ENCODE measurements around the gene NR1H2.
"Not testable (repeated sequence)": the region's sequence is repeated elsewhere in the genome, so short reads cannot be mapped to it uniquely, and the experiment has no call there.

The NR1H2 gene

DNA sequence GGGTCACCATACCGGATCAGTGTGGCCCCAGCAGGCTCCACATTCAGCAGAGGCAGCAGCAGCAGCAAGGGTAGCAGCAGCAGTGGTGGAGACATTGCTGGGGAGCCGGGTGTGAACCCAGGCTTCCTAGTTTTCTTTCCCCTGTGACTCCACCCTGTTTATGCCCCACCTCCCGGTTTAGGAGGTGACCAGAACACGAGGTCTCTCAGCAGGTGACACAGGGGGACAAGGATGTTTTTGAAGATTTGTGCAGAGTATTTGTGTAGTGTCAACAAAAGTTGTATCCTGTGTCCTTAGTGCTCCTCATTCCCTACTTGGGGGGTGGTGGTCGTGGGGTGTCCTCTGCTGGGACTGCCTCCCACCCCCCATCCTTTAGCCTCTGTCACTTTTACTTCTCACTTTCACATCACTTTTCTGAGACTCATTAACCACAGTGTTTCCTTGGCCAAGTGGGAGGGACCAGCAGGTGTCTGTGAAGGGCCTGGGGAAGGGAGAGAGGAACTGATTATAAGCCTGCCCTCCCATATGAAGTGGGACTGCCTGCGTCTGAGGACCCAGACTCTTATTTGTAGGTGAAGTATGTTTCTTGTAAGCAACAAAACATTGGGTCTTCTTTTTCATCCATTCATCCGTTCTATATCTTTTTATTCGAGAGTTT, 31.5 kb upstream of the NR1H2 start:
- peak overlapping the region in 1 of 2 donors; percentile 48 for H3K4me3 ChIP-seq (ENCODE audit: low read length in 2 of 2)
- no peaks in the 10 kb centered on the region for H3K27me3 ChIP-seq (ENCODE audit: control insufficient read depth in 2 of 2, insufficient read depth in 2 of 2, low read length in 2 of 2)
- H3K4me1 ChIP-seq (ENCODE audit: control insufficient read depth in 2 of 2, insufficient read depth in 2 of 2, low read length in 2 of 2): no peaks in the 10 kb centered on the region
- H3K36me3 ChIP-seq (ENCODE audit: control insufficient read depth in 2 of 2, insufficient read depth in 2 of 2, low read length in 2 of 2): no peaks in the 10 kb centered on the region
- H3K9me3 ChIP-seq (ENCODE audit: control insufficient read depth in 2 of 2, low read length in 2 of 2): peaks cover 5% of the 10 kb centered on the region in 2 donors
- H3K9ac ChIP-seq (ENCODE audit: low read depth in 1 of 2, low read length in 2 of 2): peak overlapping the region in 1 of 2 donors; percentile 47
- no peak overlapping the region for H3K27ac ChIP-seq (ENCODE audit: low read depth in 2 of 2, low read length in 2 of 2)

GRCh38 chr19:50347089-50347581, 29.1 kb upstream of the NR1H2 start:
- H3K27ac ChIP-seq (ENCODE audit: low read depth in 2 of 2, low read length in 2 of 2): not testable (repeated sequence)

DNA sequence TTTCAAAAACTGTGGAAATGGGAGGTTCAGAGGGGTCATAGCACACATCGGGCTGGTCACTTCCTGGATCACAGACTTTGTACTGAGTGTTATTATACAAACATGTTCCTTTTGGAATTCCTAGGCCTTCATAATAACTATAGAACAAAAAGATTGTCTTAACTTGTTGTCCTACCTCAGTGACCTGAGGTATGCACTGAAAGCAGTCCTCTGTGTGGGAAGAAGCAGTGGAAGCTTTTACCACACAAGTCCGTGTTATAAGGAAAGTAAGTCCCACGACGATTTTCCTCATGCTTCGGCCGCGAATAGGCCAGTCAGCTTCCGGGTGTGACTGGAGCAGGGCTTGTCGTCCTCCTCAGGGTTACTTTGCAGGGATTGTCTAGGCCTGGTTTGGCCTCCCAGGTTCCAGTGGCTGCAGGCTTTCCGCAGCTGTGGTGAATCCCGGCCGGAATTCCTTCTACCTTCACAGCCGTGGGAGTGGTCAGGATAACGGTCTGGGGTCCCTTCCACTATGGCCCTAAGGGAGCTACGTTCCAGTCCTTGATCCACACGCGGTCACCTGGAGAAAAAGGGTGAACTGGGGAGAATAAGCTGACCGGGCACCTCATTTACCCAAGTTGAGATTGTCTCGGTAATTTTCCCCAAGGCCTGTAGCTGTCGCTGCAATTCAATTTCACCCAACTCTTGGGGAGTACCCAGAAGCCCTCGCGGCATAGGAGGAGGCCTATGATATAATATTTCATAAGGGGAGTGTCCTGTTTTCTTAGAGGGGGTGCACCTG, 26.8 kb upstream of the NR1H2 start:
- no peaks in the 10 kb centered on the region for H3K4me1 ChIP-seq (ENCODE audit: control insufficient read depth in 2 of 2, insufficient read depth in 2 of 2, low read length in 2 of 2)
- no peak overlapping the region for H3K4me3 ChIP-seq (ENCODE audit: low read length in 2 of 2)
- H3K27me3 ChIP-seq (ENCODE audit: control insufficient read depth in 2 of 2, insufficient read depth in 2 of 2, low read length in 2 of 2): no peaks in the 10 kb centered on the region
- no peak overlapping the region for H3K9ac ChIP-seq (ENCODE audit: low read depth in 1 of 2, low read length in 2 of 2)
- H3K9me3 ChIP-seq (ENCODE audit: control insufficient read depth in 2 of 2, low read length in 2 of 2): peaks cover 5% of the 10 kb centered on the region in 2 donors
- H3K36me3 ChIP-seq (ENCODE audit: control insufficient read depth in 2 of 2, insufficient read depth in 2 of 2, low read length in 2 of 2): no peaks in the 10 kb centered on the region
- no peak overlapping the region for H3K27ac ChIP-seq (ENCODE audit: low read depth in 2 of 2, low read length in 2 of 2)

More at GRCh38 chr19:50347089-50347581, 29.1 kb upstream of the NR1H2 start:
- H3K4me3 ChIP-seq (ENCODE audit: low read length in 2 of 2); H3K27me3 ChIP-seq (ENCODE audit: control insufficient read depth in 2 of 2, insufficient read depth in 2 of 2, low read length in 2 of 2); H3K4me1 ChIP-seq (ENCODE audit: control insufficient read depth in 2 of 2, insufficient read depth in 2 of 2, low read length in 2 of 2); H3K9me3 ChIP-seq (ENCODE audit: control insufficient read depth in 2 of 2, low read length in 2 of 2); H3K36me3 ChIP-seq (ENCODE audit: control insufficient read depth in 2 of 2, insufficient read depth in 2 of 2, low read length in 2 of 2); H3K9ac ChIP-seq (ENCODE audit: low read depth in 1 of 2, low read length in 2 of 2): not testable (repeated sequence)

DNA sequence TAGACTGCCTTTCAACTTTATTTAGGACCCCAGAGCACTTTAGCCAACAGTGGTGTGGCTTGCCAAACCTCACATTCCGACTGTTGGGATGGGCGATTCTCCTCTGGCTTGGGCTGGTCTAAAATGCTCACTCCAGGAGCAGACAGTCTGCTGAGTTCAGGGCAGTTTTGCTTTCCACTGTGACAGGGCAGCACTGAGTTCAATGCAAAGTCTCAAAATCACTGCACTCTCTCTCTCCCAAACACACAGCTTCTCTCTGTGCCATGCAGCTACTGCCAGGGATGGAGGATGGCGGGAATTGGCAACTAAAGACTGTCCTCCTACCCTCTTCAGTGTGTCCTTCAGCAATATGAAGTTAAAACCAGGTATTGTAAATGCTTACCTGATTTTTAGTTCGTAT, 24.0 kb upstream of the NR1H2 start:
- no peaks in the 10 kb centered on the region for H3K9me3 ChIP-seq (ENCODE audit: control insufficient read depth in 2 of 2, low read length in 2 of 2)
- no peaks in the 10 kb centered on the region for H3K36me3 ChIP-seq (ENCODE audit: control insufficient read depth in 2 of 2, insufficient read depth in 2 of 2, low read length in 2 of 2)
- no peak overlapping the region for H3K27ac ChIP-seq (ENCODE audit: low read depth in 2 of 2, low read length in 2 of 2)
- H3K9ac ChIP-seq (ENCODE audit: low read depth in 1 of 2, low read length in 2 of 2): no peak overlapping the region
- peaks cover 1% of the 10 kb centered on the region in 2 donors for H3K4me1 ChIP-seq (ENCODE audit: control insufficient read depth in 2 of 2, insufficient read depth in 2 of 2, low read length in 2 of 2)
- no peaks in the 10 kb centered on the region for H3K27me3 ChIP-seq (ENCODE audit: control insufficient read depth in 2 of 2, insufficient read depth in 2 of 2, low read length in 2 of 2)
- no peak overlapping the region for H3K4me3 ChIP-seq (ENCODE audit: low read length in 2 of 2)

DNA sequence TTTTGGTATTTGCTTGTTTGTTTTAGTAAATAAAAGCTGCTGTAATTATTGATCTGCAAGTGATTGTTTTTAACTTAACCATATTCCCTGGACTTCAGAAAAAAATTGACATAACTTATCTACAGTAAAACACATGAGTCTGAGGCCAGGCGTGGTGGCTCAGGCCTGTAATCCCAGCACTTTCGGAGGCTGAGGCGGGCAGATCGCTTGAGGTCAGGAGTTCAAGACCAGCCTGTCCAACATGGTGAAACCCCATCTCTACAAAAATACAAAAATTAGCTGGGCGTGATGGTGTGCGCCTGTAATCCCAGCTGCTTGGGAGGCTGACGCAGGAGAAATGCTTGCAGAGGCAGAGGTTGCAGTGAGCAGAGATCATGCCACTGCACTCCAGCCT, 22.8 kb upstream of the NR1H2 start:
- H3K36me3 ChIP-seq (ENCODE audit: control insufficient read depth in 2 of 2, insufficient read depth in 2 of 2, low read length in 2 of 2); H3K4me3 ChIP-seq (ENCODE audit: low read length in 2 of 2); H3K9ac ChIP-seq (ENCODE audit: low read depth in 1 of 2, low read length in 2 of 2); H3K9me3 ChIP-seq (ENCODE audit: control insufficient read depth in 2 of 2, low read length in 2 of 2); H3K27ac ChIP-seq (ENCODE audit: low read depth in 2 of 2, low read length in 2 of 2); H3K27me3 ChIP-seq (ENCODE audit: control insufficient read depth in 2 of 2, insufficient read depth in 2 of 2, low read length in 2 of 2); H3K4me1 ChIP-seq (ENCODE audit: control insufficient read depth in 2 of 2, insufficient read depth in 2 of 2, low read length in 2 of 2): not testable (repeated sequence)

GRCh38 chr19:50356691-50357177, 19.5 kb upstream of the NR1H2 start:
- Histone ChIP-seq H3K36me3 (ENCODE audit: control insufficient read depth in 2 of 2, insufficient read depth in 2 of 2, low read length in 2 of 2) (no peaks in the 10 kb centered on the region), H3K27ac (ENCODE audit: low read depth in 2 of 2, low read length in 2 of 2) (no peak overlapping the region), H3K4me1 (ENCODE audit: control insufficient read depth in 2 of 2, insufficient read depth in 2 of 2, low read length in 2 of 2) (peaks cover 8 to 9% of the 10 kb centered on the region in 2 donors), H3K27me3 (ENCODE audit: control insufficient read depth in 2 of 2, insufficient read depth in 2 of 2, low read length in 2 of 2) (no peaks in the 10 kb centered on the region), H3K9me3 (ENCODE audit: control insufficient read depth in 2 of 2, low read length in 2 of 2) (no peaks in the 10 kb centered on the region), H3K4me3 (ENCODE audit: low read length in 2 of 2) (no peak overlapping the region), H3K9ac (ENCODE audit: low read depth in 1 of 2, low read length in 2 of 2) (peak overlapping the region in 1 of 2 donors; percentile 70)

GRCh38 chr19:50357178-50358100, 18.8 kb upstream of the NR1H2 start:
- Histone ChIP-seq H3K36me3 (ENCODE audit: control insufficient read depth in 2 of 2, insufficient read depth in 2 of 2, low read length in 2 of 2) (no peaks in the 10 kb centered on the region), H3K4me3 (ENCODE audit: low read length in 2 of 2) (peak overlapping the region; percentile 65 to 78), H3K4me1 (ENCODE audit: control insufficient read depth in 2 of 2, insufficient read depth in 2 of 2, low read length in 2 of 2) (peaks cover 8 to 9% of the 10 kb centered on the region in 2 donors), H3K9ac (ENCODE audit: low read depth in 1 of 2, low read length in 2 of 2) (peak overlapping the region; percentile 70 to 73), H3K27me3 (ENCODE audit: control insufficient read depth in 2 of 2, insufficient read depth in 2 of 2, low read length in 2 of 2) (no peaks in the 10 kb centered on the region), H3K27ac (ENCODE audit: low read depth in 2 of 2, low read length in 2 of 2) (peak overlapping the region; percentile 72 to 81), H3K9me3 (ENCODE audit: control insufficient read depth in 2 of 2, low read length in 2 of 2) (no peaks in the 10 kb centered on the region)

- H3K27me3 ChIP-seq (ENCODE audit: control insufficient read depth in 2 of 2, insufficient read depth in 2 of 2, low read length in 2 of 2): no peaks in the 10 kb centered on the region
- peak overlapping the region; percentile 42 to 81 for H3K27ac ChIP-seq (ENCODE audit: low read depth in 2 of 2, low read length in 2 of 2)
- H3K4me3 ChIP-seq (ENCODE audit: low read length in 2 of 2): peak overlapping the region; percentile 65 to 73
- H3K36me3 ChIP-seq (ENCODE audit: control insufficient read depth in 2 of 2, insufficient read depth in 2 of 2, low read length in 2 of 2): no peaks in the 10 kb centered on the region
- peaks cover 8 to 9% of the 10 kb centered on the region in 2 donors for H3K4me1 ChIP-seq (ENCODE audit: control insufficient read depth in 2 of 2, insufficient read depth in 2 of 2, low read length in 2 of 2)
- H3K9ac ChIP-seq (ENCODE audit: low read depth in 1 of 2, low read length in 2 of 2): peak overlapping the region; percentile 34 to 54
- H3K9me3 ChIP-seq (ENCODE audit: control insufficient read depth in 2 of 2, low read length in 2 of 2): no peaks in the 10 kb centered on the region
Observed at GRCh38 chr19:50358483-50359327, 17.6 kb upstream of the NR1H2 start.

DNA sequence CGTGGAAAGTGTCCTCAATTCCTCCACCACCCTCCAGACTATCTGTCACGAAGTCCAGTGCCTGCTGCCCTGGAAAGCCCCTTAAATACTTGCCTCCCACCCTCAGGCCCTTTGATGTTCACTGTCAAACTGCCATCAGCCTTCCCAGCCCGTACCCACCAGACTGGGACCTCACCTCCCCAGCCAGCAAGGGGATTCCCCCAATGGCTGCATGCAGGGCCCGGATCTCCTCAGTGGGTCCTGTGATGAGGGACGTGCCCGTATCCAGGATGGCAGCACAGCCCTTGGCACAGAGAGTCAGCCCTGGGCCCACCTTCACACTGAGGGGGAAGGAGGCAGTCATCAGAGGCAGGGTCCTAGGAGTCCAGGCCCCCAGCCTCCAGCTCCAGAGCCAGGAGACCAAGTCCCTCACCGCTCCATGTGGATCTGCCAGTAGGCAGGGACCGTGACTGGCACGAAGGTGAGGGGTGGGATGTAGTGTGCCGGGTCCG, 16.9 kb upstream of the NR1H2 start:
- peaks cover 8 to 9% of the 10 kb centered on the region in 2 donors for H3K4me1 ChIP-seq (ENCODE audit: control insufficient read depth in 2 of 2, insufficient read depth in 2 of 2, low read length in 2 of 2)
- no peaks in the 10 kb centered on the region for H3K9me3 ChIP-seq (ENCODE audit: control insufficient read depth in 2 of 2, low read length in 2 of 2)
- H3K36me3 ChIP-seq (ENCODE audit: control insufficient read depth in 2 of 2, insufficient read depth in 2 of 2, low read length in 2 of 2): no peaks in the 10 kb centered on the region
- no peak overlapping the region for H3K4me3 ChIP-seq (ENCODE audit: low read length in 2 of 2)
- no peak overlapping the region for H3K9ac ChIP-seq (ENCODE audit: low read depth in 1 of 2, low read length in 2 of 2)
- H3K27me3 ChIP-seq (ENCODE audit: control insufficient read depth in 2 of 2, insufficient read depth in 2 of 2, low read length in 2 of 2): no peaks in the 10 kb centered on the region
- H3K27ac ChIP-seq (ENCODE audit: low read depth in 2 of 2, low read length in 2 of 2): no peak overlapping the region
